ENCODE measurements around the gene SIAH1. TPM values are rescaled to one million over a fixed set of nuclear protein-coding genes. Genes with fewer than 3 reads are reported as not detected.
"Not testable (repeated sequence)": the region's sequence is repeated elsewhere in the genome, so short reads cannot be mapped to it uniquely, and the experiment has no call there.

Gene SIAH1
- total RNA-seq, 1 donor from 2014 or later = 34.5 TPM

DNA sequence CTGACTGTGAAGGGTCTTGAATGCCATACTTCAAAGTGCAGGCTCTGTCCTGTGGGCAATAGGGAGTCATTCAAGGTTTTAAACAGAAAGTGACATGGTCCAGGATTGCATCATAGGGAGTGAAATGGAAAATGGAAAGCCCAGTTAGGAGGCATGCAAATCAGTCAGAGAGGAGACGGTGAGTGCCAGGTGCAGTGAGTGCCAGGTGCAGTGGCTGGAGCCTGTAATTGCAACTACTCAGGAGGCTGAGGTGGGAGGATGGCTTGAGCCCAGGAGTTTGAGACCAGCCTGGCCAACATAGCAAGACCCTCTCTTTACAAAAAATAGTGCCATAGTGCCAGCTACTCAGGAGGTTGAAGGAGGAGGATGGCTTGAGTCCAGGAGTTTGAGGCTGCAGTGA is 35.2 kb upstream of the SIAH1 start:
- H3K27me3 Mint-ChIP-seq (ENCODE audit: low read depth) = no peaks in the 10 kb centered on the region
- H3K4me3 Mint-ChIP-seq (ENCODE audit: unreplicated experiment) = no peak overlapping the region
- H3K9me3 Mint-ChIP-seq (ENCODE audit: low read depth) = no peaks in the 10 kb centered on the region
- no peak for DNase-seq (ENCODE audit: low spot score)
- H3K4me1 Mint-ChIP-seq (ENCODE audit: low read depth) = peaks cover 5% of the 10 kb centered on the region
- H3K36me3 Mint-ChIP-seq (ENCODE audit: low read depth) = no peaks in the 10 kb centered on the region
- TF ChIP-seq, protein P1, sequence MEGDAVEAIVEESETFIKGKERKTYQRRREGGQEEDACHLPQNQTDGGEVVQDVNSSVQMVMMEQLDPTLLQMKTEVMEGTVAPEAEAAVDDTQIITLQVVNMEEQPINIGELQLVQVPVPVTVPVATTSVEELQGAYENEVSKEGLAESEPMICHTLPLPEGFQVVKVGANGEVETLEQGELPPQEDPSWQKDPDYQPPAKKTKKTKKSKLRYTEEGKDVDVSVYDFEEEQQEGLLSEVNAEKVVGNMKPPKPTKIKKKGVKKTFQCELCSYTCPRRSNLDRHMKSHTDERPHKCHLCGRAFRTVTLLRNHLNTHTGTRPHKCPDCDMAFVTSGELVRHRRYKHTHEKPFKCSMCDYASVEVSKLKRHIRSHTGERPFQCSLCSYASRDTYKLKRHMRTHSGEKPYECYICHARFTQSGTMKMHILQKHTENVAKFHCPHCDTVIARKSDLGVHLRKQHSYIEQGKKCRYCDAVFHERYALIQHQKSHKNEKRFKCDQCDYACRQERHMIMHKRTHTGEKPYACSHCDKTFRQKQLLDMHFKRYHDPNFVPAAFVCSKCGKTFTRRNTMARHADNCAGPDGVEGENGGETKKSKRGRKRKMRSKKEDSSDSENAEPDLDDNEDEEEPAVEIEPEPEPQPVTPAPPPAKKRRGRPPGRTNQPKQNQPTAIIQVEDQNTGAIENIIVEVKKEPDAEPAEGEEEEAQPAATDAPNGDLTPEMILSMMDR (IDR thresholded peaks at IDR 0.05) = no peak
- no peak overlapping the region for H3K27ac Mint-ChIP-seq (ENCODE audit: unreplicated experiment)

DNA sequence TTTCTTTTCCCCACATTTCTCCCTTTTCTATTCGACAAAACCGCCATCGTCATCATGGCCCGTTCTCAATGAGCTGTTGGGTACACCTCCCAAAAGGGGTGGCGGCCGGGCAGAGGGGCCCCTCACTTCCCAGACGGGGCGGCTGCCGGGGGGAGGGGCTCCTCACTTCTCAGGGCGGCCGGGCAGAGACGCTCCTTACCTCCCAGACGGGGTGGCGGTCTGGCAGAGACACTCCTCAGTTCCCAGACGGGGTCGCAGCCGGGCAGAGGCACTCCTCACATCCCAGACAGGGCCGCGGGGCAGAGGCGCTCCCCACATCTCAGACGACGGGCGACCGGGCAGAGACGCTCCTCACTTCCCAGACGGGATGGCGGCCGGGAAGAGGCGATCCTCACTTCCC is 31.4 kb upstream of the SIAH1 start:
- not testable (repeated sequence) for H3K4me3 Mint-ChIP-seq (ENCODE audit: unreplicated experiment); H3K27ac Mint-ChIP-seq (ENCODE audit: unreplicated experiment); H3K4me1 Mint-ChIP-seq (ENCODE audit: low read depth); H3K9me3 Mint-ChIP-seq (ENCODE audit: low read depth); H3K36me3 Mint-ChIP-seq (ENCODE audit: low read depth); H3K27me3 Mint-ChIP-seq (ENCODE audit: low read depth)
- DNase-seq (ENCODE audit: low spot score) = peak; percentile 86

DNA sequence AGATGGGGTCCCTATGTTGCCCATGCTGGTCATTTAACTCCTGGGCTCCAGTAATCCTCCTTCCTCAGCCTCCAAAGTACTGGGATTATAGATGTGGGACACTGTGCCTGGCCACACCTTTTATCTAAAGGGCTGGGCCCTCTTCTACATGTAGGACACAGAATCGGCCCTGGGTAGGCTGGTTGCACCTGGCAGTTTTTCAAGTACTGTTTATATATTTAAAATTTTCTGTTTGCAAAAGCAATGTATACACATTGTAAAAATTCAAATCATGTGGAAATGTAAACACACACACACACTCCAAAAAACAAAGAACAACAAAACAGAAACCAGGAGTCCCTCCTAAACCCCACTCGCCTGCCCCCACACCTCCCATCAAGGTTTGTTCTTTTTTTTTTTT is 28.1 kb upstream of the SIAH1 start:
- Mint-ChIP-seq H3K4me3 (ENCODE audit: unreplicated experiment) (no peak overlapping the region), H3K36me3 (ENCODE audit: low read depth) (no peaks in the 10 kb centered on the region), H3K4me1 (ENCODE audit: low read depth) (peaks cover 19% of the 10 kb centered on the region), H3K9me3 (ENCODE audit: low read depth) (no peaks in the 10 kb centered on the region), H3K27me3 (ENCODE audit: low read depth) (no peaks in the 10 kb centered on the region), H3K27ac (ENCODE audit: unreplicated experiment) (no peak overlapping the region)
- no peak for DNase-seq (ENCODE audit: low spot score)
- TF ChIP-seq, protein P1 (IDR thresholded peaks at IDR 0.05) = no peak

DNA sequence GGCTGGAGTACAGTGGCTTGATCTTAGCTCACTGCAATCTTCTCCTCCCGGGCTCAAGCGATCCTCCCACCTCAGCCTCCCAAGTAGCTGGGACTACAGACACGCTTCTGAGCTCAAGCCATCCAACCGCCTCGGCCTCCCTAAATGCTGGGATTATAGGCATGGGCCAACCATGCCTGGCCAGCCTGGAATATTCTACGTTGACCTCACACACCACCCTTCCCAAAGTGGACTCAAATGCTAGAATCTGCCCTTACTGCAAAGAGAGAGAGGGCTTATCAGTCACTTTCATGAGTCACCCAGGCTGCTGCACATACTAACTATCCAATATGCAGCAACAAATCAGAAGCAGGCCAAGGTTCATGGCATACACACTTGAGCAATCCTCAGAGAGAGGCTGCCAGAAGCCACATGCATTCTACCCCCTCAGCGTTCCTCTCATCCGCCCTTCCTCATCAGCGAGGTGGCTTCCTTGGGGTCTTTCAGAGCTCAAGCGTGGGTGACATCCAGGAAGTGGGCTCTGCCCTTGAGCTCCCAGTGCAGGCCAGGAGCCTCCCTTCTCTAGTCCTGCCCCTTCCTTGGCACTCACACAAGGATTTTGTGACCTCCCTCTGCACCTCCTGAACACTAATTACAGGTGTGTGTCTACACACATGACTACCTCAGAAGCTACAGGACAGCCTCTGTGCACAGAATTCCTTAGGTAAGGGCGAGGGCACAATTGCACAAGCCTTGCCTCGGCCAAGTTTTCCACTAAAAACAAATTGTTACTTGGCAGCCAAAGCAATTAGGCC is 24.8 kb upstream of the SIAH1 start:
- H3K4me1 Mint-ChIP-seq (ENCODE audit: low read depth) = peaks cover 22% of the 10 kb centered on the region
- no peak for DNase-seq (ENCODE audit: low spot score)
- H3K36me3 Mint-ChIP-seq (ENCODE audit: low read depth) = no peaks in the 10 kb centered on the region
- no peaks in the 10 kb centered on the region for H3K9me3 Mint-ChIP-seq (ENCODE audit: low read depth)
- no peaks in the 10 kb centered on the region for H3K27me3 Mint-ChIP-seq (ENCODE audit: low read depth)
- no peak overlapping the region for H3K27ac Mint-ChIP-seq (ENCODE audit: unreplicated experiment)
- TF ChIP-seq, protein P1 (IDR thresholded peaks at IDR 0.05) = no peak
- H3K4me3 Mint-ChIP-seq (ENCODE audit: unreplicated experiment) = no peak overlapping the region

DNA sequence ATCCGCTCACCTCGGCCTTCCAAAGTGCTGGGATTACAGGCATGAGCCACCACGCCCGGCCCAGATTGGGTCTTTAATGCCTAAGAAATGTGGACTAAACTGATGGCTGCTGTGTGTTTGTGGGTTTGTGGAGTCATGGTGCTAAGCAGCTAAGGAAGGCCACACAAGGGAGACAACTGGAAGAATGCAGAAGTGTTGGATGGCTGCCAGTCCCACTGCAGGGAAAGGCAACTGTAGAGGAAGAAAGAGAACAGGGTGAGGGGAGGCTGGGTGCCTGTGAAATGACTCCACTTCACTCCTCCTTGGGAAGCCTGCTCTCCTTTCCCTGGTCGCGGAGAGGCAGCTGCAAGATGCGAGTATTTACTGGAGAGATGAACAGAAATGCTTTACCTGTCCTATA is 23.5 kb upstream of the SIAH1 start:
- no peak for DNase-seq (ENCODE audit: low spot score)
- no peaks in the 10 kb centered on the region for H3K9me3 Mint-ChIP-seq (ENCODE audit: low read depth)
- H3K4me3 Mint-ChIP-seq (ENCODE audit: unreplicated experiment) = no peak overlapping the region
- TF ChIP-seq, protein P1 (IDR thresholded peaks at IDR 0.05) = no peak
- H3K4me1 Mint-ChIP-seq (ENCODE audit: low read depth) = peaks cover 19% of the 10 kb centered on the region
- no peaks in the 10 kb centered on the region for H3K36me3 Mint-ChIP-seq (ENCODE audit: low read depth)
- H3K27ac Mint-ChIP-seq (ENCODE audit: unreplicated experiment) = peak overlapping the region; percentile 83
- no peaks in the 10 kb centered on the region for H3K27me3 Mint-ChIP-seq (ENCODE audit: low read depth)

DNA sequence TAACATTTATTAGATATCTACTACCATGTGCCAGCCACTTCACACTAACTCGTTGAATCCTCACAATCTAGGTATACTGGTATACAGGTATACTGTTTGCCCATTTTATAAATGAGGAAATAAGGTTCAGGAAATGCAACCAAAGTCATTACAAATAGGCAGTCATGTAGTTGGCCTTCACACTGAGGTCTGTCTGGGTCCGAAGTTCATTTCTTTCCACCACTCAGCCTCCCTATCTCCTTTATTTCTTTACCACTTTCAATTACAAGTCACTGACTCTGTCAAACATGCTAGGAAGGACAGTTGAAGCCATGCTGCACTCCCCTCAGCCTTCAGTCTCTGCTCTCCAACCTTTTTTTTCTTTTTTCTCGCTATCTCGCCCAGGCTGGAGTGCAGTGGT is 20.7 kb upstream of the SIAH1 start:
- H3K27ac Mint-ChIP-seq (ENCODE audit: unreplicated experiment) = no peak overlapping the region
- H3K27me3 Mint-ChIP-seq (ENCODE audit: low read depth) = no peaks in the 10 kb centered on the region

More for the DNA sequence above, 20.7 kb upstream of the SIAH1 start:
- H3K4me1 Mint-ChIP-seq (ENCODE audit: low read depth) = peaks cover 18% of the 10 kb centered on the region
- DNase-seq (ENCODE audit: low spot score) = no peak
- no peak overlapping the region for H3K4me3 Mint-ChIP-seq (ENCODE audit: unreplicated experiment)
- H3K9me3 Mint-ChIP-seq (ENCODE audit: low read depth) = no peaks in the 10 kb centered on the region
- TF ChIP-seq, protein P1 (IDR thresholded peaks at IDR 0.05) = no peak
- no peaks in the 10 kb centered on the region for H3K36me3 Mint-ChIP-seq (ENCODE audit: low read depth)
